Thoracic aorta (tissue), 2 donors: ENCODE data around the gene ESPN. TPM values are rescaled to one million over a fixed set of nuclear protein-coding genes. Genes with fewer than 3 reads are reported as not detected.
"Not testable (repeated sequence)": the region's sequence is repeated elsewhere in the genome, so short reads cannot be mapped to it uniquely, and the experiment has no call there.

Experiments used
- ATAC-seq: fragments of 150-250 bp; one replicate; pipeline ENCODE4 v1.8.0; 2017; ENCODE audit warnings: low read depth; ENCODE audit not compliant: insufficient number of reproducible peaks, low FRiP score
- DNase-seq: peaks from one replicate; pipeline ENCODE4 v3.0.0-alpha.2; 2020; ENCODE audit warnings: low spot score
- H3K27ac ChIP-seq, 2 donors: fragments of 200-600 bp; sonication (generic); 1 replicate in 1 of 2; 2 replicates in 1 of 2; pipeline ENCODE4 v1.5.1; 2016; ENCODE audit warnings: mild to moderate bottlenecking in 2 of 2, moderate library complexity in 2 of 2
- H3K27me3 ChIP-seq: fragments of 200-600 bp; sonication (generic); replicated peaks from 2 replicates; pipeline ENCODE4 v1.6.0; 2016; ENCODE audit warnings: mild to moderate bottlenecking; ENCODE audit not compliant: insufficient read depth
- H3K36me3 ChIP-seq: fragments of 200-600 bp; sonication (generic); one replicate; pipeline ENCODE4 v1.5.1; 2016
- H3K4me1 ChIP-seq, 2 donors: fragments of 200-600 bp; sonication (generic); 1 replicate in 1 of 2; 2 replicates in 1 of 2; pipeline versions ENCODE4 v1.5.1 to v1.6.0; 2016; ENCODE audit warnings: low read depth in 2 of 2, mild to moderate bottlenecking in 1 of 2; ENCODE audit not compliant: control insufficient read depth in 1 of 2
- H3K4me3 ChIP-seq: fragments of 200-600 bp; sonication (generic); 2 replicates; pipeline ENCODE4 v1.5.1; 2016; ENCODE audit warnings: mild to moderate bottlenecking
- H3K9me3 ChIP-seq: fragments of 200-600 bp; sonication (generic); 2 replicates; pipeline ENCODE4 v1.5.1; 2016
- CTCF ChIP-seq: fragments of 200-600 bp; sonication (generic); IDR thresholded peaks from one replicate; pipeline ENCODE4 v1.5.1; 2019; ENCODE audit warnings: antibody characterized with exemption
- total RNA-seq, 2 donors: library from RNA; depleted of rRNA; stranded (reverse); fragments of >200 nt; gene quantifications; one replicate each; pipeline versions ENCODE4 v1.1.0 to v1.2.3, GENCODE V29; 2016

ESPN gene
- total RNA-seq, 2 donors from 2014 or later = not detected

- no peaks in the 10 kb centered on the region for H3K9me3 ChIP-seq
- no peaks in the 10 kb centered on the region for H3K36me3 ChIP-seq
- ATAC-seq = peak; percentile 91
- H3K27me3 ChIP-seq = no peaks in the 10 kb centered on the region
- H3K4me1 ChIP-seq = peaks cover 9 to 14% of the 10 kb centered on the region in 2 donors
- DNase-seq = peak; percentile 55
- no peak for TF ChIP-seq CTCF
- H3K4me3 ChIP-seq = peak within 1 kb of the TSS; percentile 94
- H3K27ac ChIP-seq = peak within 1 kb of the TSS; percentile 94 to 96
Measured at GRCh38 chr1:6393400-6394187, 31.0 kb upstream of the ESPN start, which contains the start of gene ACOT7. TSS of gene ACOT7 (minus strand) at chr1:6393767. CDS start at chr1:6393399, 368 bp downstream.

- not testable (repeated sequence) for H3K4me3 ChIP-seq, ATAC-seq, H3K27me3 ChIP-seq, H3K36me3 ChIP-seq, H3K9me3 ChIP-seq, DNase-seq, H3K27ac ChIP-seq
- peaks cover 9 to 14% of the 10 kb centered on the region in 2 donors for H3K4me1 ChIP-seq
Measured at GRCh38 chr1:6395130-6395529, 29.4 kb upstream of the ESPN start.

GRCh38 chr1:6395781-6396244 is 28.8 kb upstream of the ESPN start:
- not testable (repeated sequence) for DNase-seq, H3K27ac ChIP-seq, H3K9me3 ChIP-seq, H3K27me3 ChIP-seq, ATAC-seq, H3K36me3 ChIP-seq, H3K4me3 ChIP-seq
- H3K4me1 ChIP-seq = peaks cover 9 to 14% of the 10 kb centered on the region in 2 donors

- TF ChIP-seq CTCF = no peak
- no peak overlapping the region for H3K4me3 ChIP-seq
Measured at GRCh38 chr1:6396998-6397397, 27.6 kb upstream of the ESPN start.

GRCh38 chr1:6397844-6398441 is 26.6 kb upstream of the ESPN start:
- Histone ChIP-seq H3K4me1 (peaks cover 4 to 5% of the 10 kb centered on the region in 2 donors), H3K27me3 (no peaks in the 10 kb centered on the region), H3K36me3 (no peaks in the 10 kb centered on the region), H3K9me3 (no peaks in the 10 kb centered on the region), H3K27ac (no peak overlapping the region), H3K4me3 (no peak overlapping the region)
- DNase-seq (no peak), ATAC-seq (no peak)
- TF ChIP-seq CTCF = no peak

More at GRCh38 chr1:6396998-6397397, 27.6 kb upstream of the ESPN start:
- DNase-seq (no peak), ATAC-seq (no peak)
- H3K4me1 ChIP-seq = peaks cover 9 to 14% of the 10 kb centered on the region in 2 donors
- H3K27me3 ChIP-seq = no peaks in the 10 kb centered on the region
- no peak overlapping the region for H3K27ac ChIP-seq
- H3K9me3 ChIP-seq = no peaks in the 10 kb centered on the region
- no peaks in the 10 kb centered on the region for H3K36me3 ChIP-seq

GRCh38 chr1:6399294-6399693 is 25.3 kb upstream of the ESPN start:
- ATAC-seq (no peak), DNase-seq (no peak)
- H3K4me1 ChIP-seq = peaks cover under 1 to 1% of the 10 kb centered on the region in 2 donors
- H3K36me3 ChIP-seq = no peaks in the 10 kb centered on the region
- H3K9me3 ChIP-seq = no peaks in the 10 kb centered on the region
- H3K4me3 ChIP-seq = no peak overlapping the region
- H3K27me3 ChIP-seq = no peaks in the 10 kb centered on the region
- TF ChIP-seq CTCF = no peak
- no peak overlapping the region for H3K27ac ChIP-seq
